LNCAP (cell line): ENCODE data around the gene CHORDC1.

ENCODE experiments used
- CTCF ChIP-seq: fragments of 450-650 bp; IDR thresholded peaks from 2 replicates; pipeline ENCODE4 v1.5.1; 2017; ENCODE audit warnings: mild to moderate bottlenecking

The CHORDC1 gene

GRCh38 chr11:90228056-90228455, 5.2 kb upstream of the CHORDC1 start:
- TF ChIP-seq CTCF: no peak

GRCh38 chr11:90223248-90223585, 368 bp upstream of the CHORDC1 start:
- no peak for TF ChIP-seq CTCF

GRCh38 chr11:90221803-90222458, 918 bp downstream of the CHORDC1 start:
- no peak for TF ChIP-seq CTCF

- TF ChIP-seq CTCF: no peak
These were observed 2.5 kb downstream of the CHORDC1 start for GRCh38 chr11:90220391-90220790.

GRCh38 chr11:90219438-90219837, 3.4 kb downstream of the CHORDC1 start:
- TF ChIP-seq CTCF: no peak

- TF ChIP-seq CTCF: no peak
These were observed 4.2 kb downstream of the CHORDC1 start for GRCh38 chr11:90218606-90219005.

GRCh38 chr11:90216611-90217010, 6.2 kb downstream of the CHORDC1 start:
- TF ChIP-seq CTCF: no peak

GRCh38 chr11:90213322-90213721, 9.5 kb downstream of the CHORDC1 start:
- TF ChIP-seq CTCF: no peak
